Activated CD8-positive, alpha-beta T cell treated with anti-CD3 and anti-CD28 coated beads, Interleukin-2, amount 10 ng/mL, durations not matched to agents 7 days and 5 days (primary cell): ENCODE measurements around the gene PNLIP. TPM values are rescaled to one million over a fixed set of nuclear protein-coding genes. Genes with fewer than 3 reads are reported as not detected.

Experiments
- ATAC-seq: fragments of 150-1000 bp; cut with Tn5 transposase; one replicate; pipeline ENCODE4 v1.10.0; 2021; ENCODE audit warnings: moderate library complexity
- CTCF ChIA-PET: fragments of 350-600 bp; sonication (Branson Sonifier 250); formaldehyde crosslinking; loops from one replicate; lab custom pipeline; 2021; ENCODE audit warnings: antibody characterized with exemption; lab: Charles Lee
- POLR2A ChIA-PET: fragments of 350-600 bp; sonication (Branson Sonifier 250); formaldehyde crosslinking; loops from one replicate; lab custom pipeline; 2021; ENCODE audit warnings: antibody characterized with exemption; lab: Charles Lee
- DNase-seq: peaks from one replicate; pipeline ENCODE4 v3.0.0-alpha.2; 2020
- H3K27ac Mint-ChIP-seq: one replicate; pipeline ENCODE4 v1.8.0; 2021; ENCODE audit warnings: mild to moderate bottlenecking, mixed read lengths
- H3K27me3 Mint-ChIP-seq: one replicate; pipeline ENCODE4 v1.8.0; 2021; ENCODE audit warnings: low read depth, mixed read lengths
- H3K36me3 Mint-ChIP-seq: one replicate; pipeline ENCODE4 v1.8.0; 2021; ENCODE audit warnings: low read depth, mixed read lengths
- H3K4me1 Mint-ChIP-seq: one replicate; pipeline ENCODE4 v1.8.0; 2021; ENCODE audit warnings: low read depth, mixed read lengths
- H3K4me3 Mint-ChIP-seq: one replicate; pipeline ENCODE4 v1.8.0; 2021; ENCODE audit warnings: mild to moderate bottlenecking, mixed read lengths
- H3K9me3 Mint-ChIP-seq: one replicate; pipeline ENCODE4 v1.8.0; 2022; ENCODE audit warnings: mixed read lengths; ENCODE audit not compliant: insufficient read depth
- total RNA-seq, 2 experiments: library from RNA; stranded (reverse); gene quantifications; one replicate each; pipeline ENCODE4 v1.2.3, GENCODE V29; 2021

PNLIP gene
- not detected for total RNA-seq

GRCh38 chr10:116545756-116546155 lies at the start of gene PNLIP:
Gene PNLIP (plus strand): TSS chr10:116545931. CDS start chr10:116546093, 162 bp downstream.
- H3K27me3 Mint-ChIP-seq = no peaks in the 10 kb centered on the region
- ATAC-seq = no peak

GRCh38 chr10:116504786-116505185 lies 40.9 kb upstream of the PNLIP start:
- H3K4me3 Mint-ChIP-seq = no peak overlapping the region
- no peak for DNase-seq
- ATAC-seq = no peak
- H3K27me3 Mint-ChIP-seq = no peaks in the 10 kb centered on the region
- H3K4me1 Mint-ChIP-seq = no peaks in the 10 kb centered on the region
- no peak overlapping the region for H3K27ac Mint-ChIP-seq
- H3K9me3 Mint-ChIP-seq = no peaks in the 10 kb centered on the region
- ChIA-PET POLR2A (no interaction called here), CTCF (interaction anchor here (0.7 kb wide), 1 partner anchor 14 kb away, joined by 3 read pairs; no protein-coding TSS in a partner anchor)
- no peaks in the 10 kb centered on the region for H3K36me3 Mint-ChIP-seq

More at GRCh38 chr10:116545756-116546155, at the start of gene PNLIP:
- H3K9me3 Mint-ChIP-seq = no peaks in the 10 kb centered on the region
- DNase-seq = no peak
- H3K4me3 Mint-ChIP-seq = no peak within 1 kb of the TSS
- CTCF ChIA-PET = no interaction called here
- H3K27ac Mint-ChIP-seq = no peak within 1 kb of the TSS
- no peaks in the 10 kb centered on the region for H3K4me1 Mint-ChIP-seq
- H3K36me3 Mint-ChIP-seq = no peaks in the 10 kb centered on the region
- POLR2A ChIA-PET = no interaction called here

GRCh38 chr10:116510565-116510964 lies 35.2 kb upstream of the PNLIP start:
- no peaks in the 10 kb centered on the region for H3K36me3 Mint-ChIP-seq
- CTCF ChIA-PET = no interaction called here

GRCh38 chr10:116511365-116511764 lies 34.4 kb upstream of the PNLIP start:
- no peak overlapping the region for H3K27ac Mint-ChIP-seq
- no peaks in the 10 kb centered on the region for H3K27me3 Mint-ChIP-seq
- no peaks in the 10 kb centered on the region for H3K4me1 Mint-ChIP-seq
- ATAC-seq (no peak), DNase-seq (no peak)
- H3K4me3 Mint-ChIP-seq = no peak overlapping the region
- ChIA-PET POLR2A (no interaction called here), CTCF (interaction anchor here (1.0 kb wide), 1 partner anchor 21 kb away, joined by 3 read pairs; no protein-coding TSS in a partner anchor)
- no peaks in the 10 kb centered on the region for H3K9me3 Mint-ChIP-seq
- H3K36me3 Mint-ChIP-seq = no peaks in the 10 kb centered on the region

More at GRCh38 chr10:116510565-116510964, 35.2 kb upstream of the PNLIP start:
- POLR2A ChIA-PET = no interaction called here
- H3K9me3 Mint-ChIP-seq = no peaks in the 10 kb centered on the region
- no peak for DNase-seq
- H3K27ac Mint-ChIP-seq = no peak overlapping the region
- ATAC-seq = no peak
- no peaks in the 10 kb centered on the region for H3K27me3 Mint-ChIP-seq
- H3K4me3 Mint-ChIP-seq = no peak overlapping the region
- no peaks in the 10 kb centered on the region for H3K4me1 Mint-ChIP-seq

- CTCF ChIA-PET = interaction anchor here (0.9 kb wide), 1 partner anchor 18 kb away, joined by 3 read pairs; no protein-coding TSS in a partner anchor
- Mint-ChIP-seq H3K27me3 (no peaks in the 10 kb centered on the region), H3K9me3 (no peaks in the 10 kb centered on the region), H3K27ac (no peak overlapping the region), H3K4me1 (no peaks in the 10 kb centered on the region), H3K36me3 (no peaks in the 10 kb centered on the region), H3K4me3 (no peak overlapping the region)
- ATAC-seq (no peak), DNase-seq (peak; percentile 40)
- POLR2A ChIA-PET = no interaction called here
Measured at GRCh38 chr10:116521424-116522290, 24.1 kb upstream of the PNLIP start.

- CTCF ChIA-PET = interaction anchor here (0.9 kb wide), 1 partner anchor 19 kb away, joined by 3 read pairs; no protein-coding TSS in a partner anchor
- H3K4me3 Mint-ChIP-seq = no peak overlapping the region
- H3K4me1 Mint-ChIP-seq = no peaks in the 10 kb centered on the region
- H3K36me3 Mint-ChIP-seq = no peaks in the 10 kb centered on the region
- no peaks in the 10 kb centered on the region for H3K27me3 Mint-ChIP-seq
- DNase-seq = no peak
- no peak overlapping the region for H3K27ac Mint-ChIP-seq
- POLR2A ChIA-PET = no interaction called here
- no peak for ATAC-seq
- no peaks in the 10 kb centered on the region for H3K9me3 Mint-ChIP-seq
Measured at GRCh38 chr10:116522803-116523381, 22.8 kb upstream of the PNLIP start.

GRCh38 chr10:116524736-116525135 lies 21.0 kb upstream of the PNLIP start:
- ATAC-seq = no peak
- Mint-ChIP-seq H3K27ac (no peak overlapping the region), H3K9me3 (no peaks in the 10 kb centered on the region), H3K4me1 (no peaks in the 10 kb centered on the region), H3K4me3 (no peak overlapping the region), H3K27me3 (no peaks in the 10 kb centered on the region), H3K36me3 (no peaks in the 10 kb centered on the region)
- ChIA-PET POLR2A (no interaction called here), CTCF (no interaction called here)
- DNase-seq = no peak

- ChIA-PET POLR2A (no interaction called here), CTCF (no interaction called here)
- Mint-ChIP-seq H3K27me3 (no peaks in the 10 kb centered on the region), H3K9me3 (no peaks in the 10 kb centered on the region), H3K36me3 (no peaks in the 10 kb centered on the region), H3K27ac (no peak overlapping the region), H3K4me1 (no peaks in the 10 kb centered on the region), H3K4me3 (no peak overlapping the region)
- DNase-seq (no peak), ATAC-seq (no peak)
Measured at GRCh38 chr10:116526219-116526618, 19.5 kb upstream of the PNLIP start.

- no peak for ATAC-seq
- H3K27ac Mint-ChIP-seq = no peak overlapping the region
- H3K4me3 Mint-ChIP-seq = no peak overlapping the region
- DNase-seq = no peak
- ChIA-PET CTCF (no interaction called here), POLR2A (no interaction called here)
- no peaks in the 10 kb centered on the region for H3K9me3 Mint-ChIP-seq
- no peaks in the 10 kb centered on the region for H3K36me3 Mint-ChIP-seq
- H3K4me1 Mint-ChIP-seq = no peaks in the 10 kb centered on the region
- H3K27me3 Mint-ChIP-seq = no peaks in the 10 kb centered on the region
Measured at GRCh38 chr10:116536810-116537209, 8.9 kb upstream of the PNLIP start.

- ChIA-PET CTCF (no interaction called here), POLR2A (no interaction called here)
- Mint-ChIP-seq H3K4me3 (no peak overlapping the region), H3K27ac (no peak overlapping the region), H3K4me1 (no peaks in the 10 kb centered on the region), H3K27me3 (no peaks in the 10 kb centered on the region), H3K9me3 (no peaks in the 10 kb centered on the region), H3K36me3 (no peaks in the 10 kb centered on the region)
- DNase-seq (no peak), ATAC-seq (no peak)
Measured at GRCh38 chr10:116538456-116538855, 7.3 kb upstream of the PNLIP start.

- H3K27me3 Mint-ChIP-seq = no peaks in the 10 kb centered on the region
- no peaks in the 10 kb centered on the region for H3K4me1 Mint-ChIP-seq
- ATAC-seq = no peak
- no peak for DNase-seq
- H3K4me3 Mint-ChIP-seq = no peak overlapping the region
- H3K9me3 Mint-ChIP-seq = no peaks in the 10 kb centered on the region
- no peaks in the 10 kb centered on the region for H3K36me3 Mint-ChIP-seq
- ChIA-PET CTCF (no interaction called here), POLR2A (no interaction called here)
- no peak overlapping the region for H3K27ac Mint-ChIP-seq
Measured at GRCh38 chr10:116538992-116539391, 6.7 kb upstream of the PNLIP start.

- H3K9me3 Mint-ChIP-seq = no peaks in the 10 kb centered on the region
- no peak for DNase-seq
- H3K4me3 Mint-ChIP-seq = no peak overlapping the region
- POLR2A ChIA-PET = no interaction called here
- H3K27ac Mint-ChIP-seq = no peak overlapping the region
- H3K4me1 Mint-ChIP-seq = no peaks in the 10 kb centered on the region
- no peaks in the 10 kb centered on the region for H3K27me3 Mint-ChIP-seq
- no peak for ATAC-seq
- CTCF ChIA-PET = no interaction called here
- no peaks in the 10 kb centered on the region for H3K36me3 Mint-ChIP-seq
Measured at GRCh38 chr10:116540814-116541213, 4.9 kb upstream of the PNLIP start.
